Measurements from ENCODE around the gene DDA1. TPM values are rescaled to one million over a fixed set of nuclear protein-coding genes. Genes with fewer than 3 reads are reported as not detected.

DDA1 gene
- total and polyA plus RNA-seq, 10 of the 15 experiments (the other 5 are each of a cell fraction or from before 2014, with no cell fraction given) = 0.76 to 71.0 (median 39.4) TPM

DNA sequence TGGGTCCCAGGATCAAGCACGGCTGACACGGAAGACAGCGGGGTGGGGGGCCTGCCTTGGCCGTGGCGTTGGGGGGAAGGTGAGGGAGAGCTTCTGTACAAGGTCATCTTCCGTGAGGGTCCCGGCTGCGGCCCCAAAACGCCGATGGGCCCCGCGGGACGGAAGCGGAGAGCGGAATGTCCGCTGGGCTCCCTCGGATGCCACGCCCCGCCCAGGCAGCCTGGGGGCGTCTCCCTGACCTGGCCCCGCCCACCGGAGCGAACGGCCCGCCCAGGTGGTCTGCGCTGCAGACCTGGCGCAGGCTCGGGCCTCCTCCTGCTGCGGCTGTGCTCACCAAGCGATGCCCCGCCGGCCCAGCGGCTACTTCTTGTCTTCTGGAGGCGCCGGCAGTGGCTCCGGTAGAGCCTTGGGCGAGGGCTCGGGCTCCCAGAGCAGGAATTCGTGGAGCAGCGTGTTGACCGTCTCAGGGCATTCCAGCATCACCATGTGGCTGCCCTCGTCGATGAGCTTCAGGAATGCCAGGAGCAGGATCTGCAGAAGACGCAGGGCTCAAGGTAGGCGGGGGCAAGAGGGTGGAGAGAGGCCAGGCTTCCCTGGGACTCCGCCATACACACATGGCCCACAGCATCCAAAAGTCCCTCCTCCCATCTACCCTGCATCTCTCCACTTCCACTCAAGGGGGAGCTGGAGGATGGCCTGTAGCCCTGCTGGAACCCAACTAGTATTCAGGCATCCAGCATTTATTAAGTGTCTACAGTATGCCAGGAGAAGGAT, 16.9 kb upstream of the DDA1 start (continued):
- TF ChIP-seq ZZZ3 (IDR thresholded peaks at IDR 0.05; ENCODE audit: control insufficient read depth, insufficient read length, low read depth) (no peak), FOXM1 (IDR thresholded peaks at IDR 0.05; ENCODE audit: low read depth, low read length) (no peak)

- FAIRE-seq = no peak
- Histone ChIP-seq H3K9ac (ENCODE audit: control insufficient read depth, insufficient read depth, low read length) (no peak overlapping the region), H3K79me2 (ENCODE audit: control insufficient read depth, insufficient read depth, low read length) (no peaks in the 10 kb centered on the region; the same call in 1 of the 2 replicates), H2AFZ (ENCODE audit: control insufficient read depth, low read depth, low read length) (no peak overlapping the region), H3K9me3 (replicated peaks; ENCODE audit: control insufficient read depth, insufficient read depth, low read length) (no peaks in the 10 kb centered on the region; the same call in 1 of the 3 replicates), H3K27ac (ENCODE audit: control insufficient read depth, insufficient read depth) (no peak overlapping the region), H3K4me2 (ENCODE audit: control insufficient read depth, insufficient read depth) (no peak overlapping the region), H3K4me1 (ENCODE audit: control insufficient read depth, insufficient read depth, low read length) (peaks cover 4% of the 10 kb centered on the region; the same call in 1 of the 2 replicates), H3K36me3 (ENCODE audit: control insufficient read depth in 2 of 2, insufficient read depth in 2 of 2, low read length in 1 of 2) (no peaks in the 10 kb centered on the region), H3K4me3 (no peak overlapping the region), H4K20me1 (ENCODE audit: control insufficient read depth, insufficient read depth) (no peaks in the 10 kb centered on the region), H3K27me3 (replicated peaks in 1 of 2; ENCODE audit: control insufficient read depth in 2 of 2, insufficient read depth in 2 of 2, low read length in 1 of 2) (no peaks in the 10 kb centered on the region)
- in situ Hi-C loops (cut with MboI) (loop anchor here (5.0 kb wide), 1 partner anchor 94 kb away; no protein-coding TSS in a partner anchor), intact Hi-C loops (cut with micrococcal nuclease; ENCODE audit: unreplicated experiment) (loop anchor here (1.0 to 5.0 kb wide), 2 partner anchors 44 to 91 kb away; partner anchors contain the start of gene GTPBP3)
- no peak for DNase-seq (ENCODE audit: low read depth, low spot score)
- POLR2A ChIA-PET = interaction anchor here (0.7 to 1.9 kb wide), 4 partner anchors 12 to 935 kb away, joined by 3 to 12 read pairs (median 6); partner anchors contain the start of genes DDA1 and MRPL34
- RAD21 ChIA-PET (ENCODE audit: unreplicated experiment) = interaction anchor here (0.8 to 3.2 kb wide), 5 partner anchors 9 to 92 kb away, joined by 3 to 17 read pairs (median 5); partner anchors contain the start of genes ABHD8 and MRPL34
- no peak for ATAC-seq
- CTCF ChIA-PET = interaction anchor here (0.7 to 6.5 kb wide), 8 partner anchors 11 to 548 kb away, joined by 3 to 81 read pairs (median 6); partner anchors contain the start of genes ABHD8, ANKLE1, ANO8 and MRPL34
- TF ChIP-seq BCL3 (IDR thresholded peaks at IDR 0.05; ENCODE audit: borderline replicate concordance, insufficient read depth, low read depth, low read length, poor library complexity, severe bottlenecking) (peak; percentile 79), JUNB (IDR thresholded peaks at IDR 0.05) (no peak), HSF1 (IDR thresholded peaks at IDR 0.05; ENCODE audit: low read depth, low read length) (no peak)
- WGBS (ENCODE audit: insufficient coverage, insufficient replicate concordance, low lambda C conversion rate, missing lambda C conversion rate) = 81% methylated on average over 14 of the region's 14 CpGs
- BruUV-seq (replicated peaks) = TSS peak; percentile 55
- SMC1A ChIA-PET (ENCODE audit: uncharacterized antibody, unreplicated experiment) = interaction anchor here (0.8 to 2.0 kb wide), 7 partner anchors 9 to 99 kb away, joined by 3 to 9 read pairs (median 4); partner anchors contain the start of genes ANKLE1 and DDA1
These were observed 15.8 kb upstream of the DDA1 start for GRCh38 chr19:17293605-17294004.

Data from GM12878 (cell line).